ENCODE data around the gene GSTO2.

The GSTO2 gene

DNA sequence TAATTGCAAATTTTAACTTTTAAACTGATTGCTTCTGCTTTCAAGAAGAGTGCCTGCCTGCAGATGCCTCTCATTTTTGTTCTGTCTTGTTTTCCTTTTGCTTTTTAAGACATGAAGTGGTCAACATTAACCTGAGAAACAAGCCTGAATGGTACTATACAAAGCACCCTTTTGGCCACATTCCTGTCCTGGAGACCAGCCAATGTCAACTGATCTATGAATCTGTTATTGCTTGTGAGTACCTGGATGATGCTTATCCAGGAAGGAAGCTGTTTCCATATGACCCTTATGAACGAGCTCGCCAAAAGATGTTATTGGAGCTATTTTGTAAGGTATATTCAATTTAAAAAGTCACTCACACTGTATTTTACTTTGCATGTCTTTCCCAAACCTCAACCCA is 8.8 kb downstream of the GSTO2 start:
- in situ Hi-C loops (cut with MboI; ENCODE audit: low pct_unique_long_range_greater_than_20kb, low sequenced_read_pairs, unreplicated experiment) = no loop called here
- TF ChIP-seq, protein P1, sequence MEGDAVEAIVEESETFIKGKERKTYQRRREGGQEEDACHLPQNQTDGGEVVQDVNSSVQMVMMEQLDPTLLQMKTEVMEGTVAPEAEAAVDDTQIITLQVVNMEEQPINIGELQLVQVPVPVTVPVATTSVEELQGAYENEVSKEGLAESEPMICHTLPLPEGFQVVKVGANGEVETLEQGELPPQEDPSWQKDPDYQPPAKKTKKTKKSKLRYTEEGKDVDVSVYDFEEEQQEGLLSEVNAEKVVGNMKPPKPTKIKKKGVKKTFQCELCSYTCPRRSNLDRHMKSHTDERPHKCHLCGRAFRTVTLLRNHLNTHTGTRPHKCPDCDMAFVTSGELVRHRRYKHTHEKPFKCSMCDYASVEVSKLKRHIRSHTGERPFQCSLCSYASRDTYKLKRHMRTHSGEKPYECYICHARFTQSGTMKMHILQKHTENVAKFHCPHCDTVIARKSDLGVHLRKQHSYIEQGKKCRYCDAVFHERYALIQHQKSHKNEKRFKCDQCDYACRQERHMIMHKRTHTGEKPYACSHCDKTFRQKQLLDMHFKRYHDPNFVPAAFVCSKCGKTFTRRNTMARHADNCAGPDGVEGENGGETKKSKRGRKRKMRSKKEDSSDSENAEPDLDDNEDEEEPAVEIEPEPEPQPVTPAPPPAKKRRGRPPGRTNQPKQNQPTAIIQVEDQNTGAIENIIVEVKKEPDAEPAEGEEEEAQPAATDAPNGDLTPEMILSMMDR (IDR thresholded peaks at IDR 0.05; ENCODE audit: extremely low read depth, insufficient read depth, missing control alignments) = no peak
- DNase-seq (ENCODE audit: low spot score) = no peak

DNA sequence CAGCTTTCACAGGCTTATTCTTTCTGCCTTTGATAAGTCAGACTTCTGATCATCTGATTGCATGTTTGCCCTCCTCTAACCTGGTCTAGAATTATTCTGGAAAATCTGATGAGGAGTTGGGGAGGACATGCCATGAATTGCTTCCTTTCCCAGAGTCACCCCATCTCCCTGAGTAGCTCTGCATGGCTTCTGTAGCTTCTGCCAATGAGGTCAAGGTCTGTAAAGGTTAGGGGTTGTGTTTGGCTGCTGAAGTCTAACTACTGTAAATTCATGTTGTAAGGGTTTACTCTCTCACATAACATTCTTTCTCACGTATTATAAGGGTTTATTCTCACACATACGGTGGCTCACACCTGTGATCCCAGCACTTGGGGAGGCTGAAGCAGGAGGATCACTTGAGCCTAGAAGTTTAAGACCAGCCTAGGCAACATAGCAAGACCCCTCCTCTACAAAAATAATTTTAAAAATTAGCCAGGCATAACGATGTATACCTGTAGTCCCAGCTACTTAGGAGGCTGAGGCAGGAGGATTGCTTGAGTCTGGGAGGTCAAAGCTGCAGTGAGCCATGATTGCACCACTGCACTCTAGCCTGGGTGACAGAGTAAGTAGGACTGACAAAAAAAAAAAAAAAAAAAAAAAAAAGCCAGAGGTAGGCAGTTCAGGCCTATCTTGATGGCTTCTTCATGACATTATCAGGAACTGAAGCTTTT is 10.7 kb downstream of the GSTO2 start:
- DNase-seq (ENCODE audit: low spot score) = no peak
- in situ Hi-C loops (cut with MboI; ENCODE audit: low pct_unique_long_range_greater_than_20kb, low sequenced_read_pairs, unreplicated experiment) = no loop called here

DNA sequence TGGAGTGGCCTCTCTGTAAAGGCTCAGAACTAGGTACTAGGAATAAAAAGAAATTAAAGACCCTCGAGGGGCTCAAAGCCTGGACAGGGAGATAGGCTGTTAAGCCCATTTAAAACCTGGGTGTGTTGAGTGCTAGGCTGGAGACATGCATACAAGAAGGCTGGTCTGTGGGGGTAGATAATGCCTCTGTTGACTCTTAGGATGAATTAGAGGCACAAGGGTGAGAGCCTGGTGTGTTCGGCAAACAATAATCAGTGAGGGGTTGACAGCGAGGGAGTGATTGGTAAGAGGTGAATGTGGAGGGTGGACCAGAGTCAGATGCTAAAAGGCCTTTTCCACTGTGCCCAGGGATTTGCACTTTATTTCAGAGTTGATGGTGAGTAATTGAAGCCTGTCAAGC is 12.7 kb downstream of the GSTO2 start:
- in situ Hi-C loops (cut with MboI; ENCODE audit: low pct_unique_long_range_greater_than_20kb, low sequenced_read_pairs, unreplicated experiment) = no loop called here
- no peak for DNase-seq (ENCODE audit: low spot score)
- TF ChIP-seq, protein P1 (IDR thresholded peaks at IDR 0.05; ENCODE audit: extremely low read depth, insufficient read depth, missing control alignments) = no peak

More for the DNA sequence above, 10.7 kb downstream of the GSTO2 start:
- TF ChIP-seq, protein P1 (IDR thresholded peaks at IDR 0.05; ENCODE audit: extremely low read depth, insufficient read depth, missing control alignments) = no peak

DNA sequence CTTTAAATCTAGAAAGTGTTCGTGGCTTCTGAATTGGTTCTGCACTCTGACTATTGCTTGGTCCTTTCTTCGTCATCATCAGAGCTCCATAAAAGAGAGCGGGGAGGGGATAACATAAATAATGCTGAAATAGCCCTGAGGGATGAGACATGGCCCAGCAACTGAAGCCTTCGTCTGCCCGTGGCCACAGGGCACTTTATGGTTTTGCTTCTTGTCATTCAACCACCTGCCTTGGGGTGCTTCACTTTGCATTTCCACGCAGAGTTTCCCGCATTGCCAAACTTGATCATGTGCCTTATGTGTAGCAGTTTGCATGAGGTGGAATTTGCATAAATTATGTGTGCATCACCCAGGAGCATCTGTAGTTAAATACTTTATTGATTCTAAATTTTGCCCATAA is 15.9 kb downstream of the GSTO2 start:
- in situ Hi-C loops (cut with MboI; ENCODE audit: low pct_unique_long_range_greater_than_20kb, low sequenced_read_pairs, unreplicated experiment) = no loop called here
- DNase-seq (ENCODE audit: low spot score) = no peak
- TF ChIP-seq, protein P1 (IDR thresholded peaks at IDR 0.05; ENCODE audit: extremely low read depth, insufficient read depth, missing control alignments) = no peak

DNA sequence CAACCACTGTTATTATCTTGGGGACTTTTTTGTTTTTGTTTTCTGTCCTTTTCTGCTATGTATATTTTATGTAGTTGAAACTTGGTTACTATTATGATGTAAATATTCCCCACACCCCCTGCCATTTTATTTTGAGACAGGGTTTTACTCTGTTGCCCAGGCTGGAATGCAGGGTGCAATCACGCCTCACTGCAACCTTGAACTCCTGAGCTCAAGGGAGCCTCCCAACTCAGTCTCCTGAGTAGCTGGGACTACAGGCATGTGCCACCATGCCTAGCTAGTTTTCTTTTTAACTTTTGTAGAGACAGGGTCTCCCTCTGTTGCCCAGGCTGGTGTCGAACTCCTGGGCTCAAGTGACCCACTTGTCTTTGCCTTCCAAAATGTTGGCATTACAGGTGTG is 18.0 kb downstream of the GSTO2 start:
- in situ Hi-C loops (cut with MboI; ENCODE audit: low pct_unique_long_range_greater_than_20kb, low sequenced_read_pairs, unreplicated experiment) = no loop called here
- DNase-seq (ENCODE audit: low spot score) = no peak
- TF ChIP-seq, protein P1 (IDR thresholded peaks at IDR 0.05; ENCODE audit: extremely low read depth, insufficient read depth, missing control alignments) = no peak

DNA sequence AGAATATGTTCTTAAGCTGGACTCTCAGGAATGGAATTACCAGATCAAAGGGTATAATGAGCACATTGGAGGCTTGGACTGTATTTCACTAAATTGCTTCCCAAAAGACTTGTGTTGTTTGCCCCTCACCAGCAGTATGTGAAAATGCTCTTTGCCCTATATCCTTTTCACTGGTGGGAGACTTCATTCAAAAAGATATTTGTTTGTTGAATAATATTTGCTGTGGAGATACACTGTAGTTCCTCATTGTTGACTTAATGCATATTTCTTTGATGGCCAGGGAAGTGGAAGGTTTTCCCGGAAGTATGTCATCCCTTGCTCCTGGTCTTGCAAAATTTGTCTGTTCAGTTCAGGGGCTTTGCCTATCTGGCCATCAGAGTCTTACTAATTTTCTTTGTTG is 19.4 kb downstream of the GSTO2 start:
- in situ Hi-C loops (cut with MboI; ENCODE audit: low pct_unique_long_range_greater_than_20kb, low sequenced_read_pairs, unreplicated experiment) = no loop called here
- TF ChIP-seq, protein P1 (IDR thresholded peaks at IDR 0.05; ENCODE audit: extremely low read depth, insufficient read depth, missing control alignments) = no peak
- DNase-seq (ENCODE audit: low spot score) = no peak

Data from GM13977 (cell line).